RWPE2 (cell line): ENCODE results near the gene CDC42BPA.

ENCODE experiments used
- ATAC-seq: fragments of 200-7000 bp; cut with Tn5 transposase; 3 replicates; pipeline ENCODE4 v1.9.1; 2021; ENCODE audit warnings: low read depth
- DNase-seq: peaks from one replicate; pipeline ENCODE4 v3.0.0-alpha.2; 2020; ENCODE audit warnings: low spot score
- H3K27ac ChIP-seq: fragments of 450-650 bp; 2 replicates; pipeline ENCODE4 v1.5.1; 2017; ENCODE audit warnings: mild to moderate bottlenecking; ENCODE audit not compliant: poor library complexity, severe bottlenecking
- H3K27me3 ChIP-seq: fragments of 250-450 bp; sonication (Bioruptor Pico); 2 replicates; pipeline ENCODE4 v1.5.1; 2021; ENCODE audit warnings: mild to moderate bottlenecking, moderate library complexity; ENCODE audit not compliant: insufficient read depth, poor library complexity, severe bottlenecking
- H3K36me3 ChIP-seq: fragments of 250-450 bp; sonication (Bioruptor Pico); 2 replicates; pipeline ENCODE4 v1.5.1; 2020; ENCODE audit warnings: low read depth, mild to moderate bottlenecking, moderate library complexity
- H3K4me1 ChIP-seq: fragments of 250-450 bp; sonication (Bioruptor Pico); 2 replicates; pipeline ENCODE4 v1.5.1; 2021; ENCODE audit warnings: mild to moderate bottlenecking, moderate library complexity; ENCODE audit not compliant: insufficient read depth, poor library complexity, severe bottlenecking
- H3K4me3 ChIP-seq: fragments of 250-450 bp; sonication (Bioruptor Pico); 2 replicates; pipeline ENCODE4 v1.5.1; 2021; ENCODE audit warnings: mild to moderate bottlenecking, moderate library complexity; ENCODE audit not compliant: severe bottlenecking
- H3K9me3 ChIP-seq: fragments of 250-450 bp; sonication (Bioruptor Pico); 2 replicates; pipeline ENCODE4 v1.5.1; 2021; ENCODE audit warnings: mild to moderate bottlenecking, moderate library complexity; ENCODE audit not compliant: severe bottlenecking
- TF ChIP-seq, protein P1 (sequence below): fragments of 450-650 bp; IDR thresholded peaks from one replicate; pipeline ENCODE4 v1.5.1; 2017; ENCODE audit warnings: mild to moderate bottlenecking, moderate library complexity; ENCODE audit not compliant: poor library complexity, severe bottlenecking

Gene CDC42BPA

DNA sequence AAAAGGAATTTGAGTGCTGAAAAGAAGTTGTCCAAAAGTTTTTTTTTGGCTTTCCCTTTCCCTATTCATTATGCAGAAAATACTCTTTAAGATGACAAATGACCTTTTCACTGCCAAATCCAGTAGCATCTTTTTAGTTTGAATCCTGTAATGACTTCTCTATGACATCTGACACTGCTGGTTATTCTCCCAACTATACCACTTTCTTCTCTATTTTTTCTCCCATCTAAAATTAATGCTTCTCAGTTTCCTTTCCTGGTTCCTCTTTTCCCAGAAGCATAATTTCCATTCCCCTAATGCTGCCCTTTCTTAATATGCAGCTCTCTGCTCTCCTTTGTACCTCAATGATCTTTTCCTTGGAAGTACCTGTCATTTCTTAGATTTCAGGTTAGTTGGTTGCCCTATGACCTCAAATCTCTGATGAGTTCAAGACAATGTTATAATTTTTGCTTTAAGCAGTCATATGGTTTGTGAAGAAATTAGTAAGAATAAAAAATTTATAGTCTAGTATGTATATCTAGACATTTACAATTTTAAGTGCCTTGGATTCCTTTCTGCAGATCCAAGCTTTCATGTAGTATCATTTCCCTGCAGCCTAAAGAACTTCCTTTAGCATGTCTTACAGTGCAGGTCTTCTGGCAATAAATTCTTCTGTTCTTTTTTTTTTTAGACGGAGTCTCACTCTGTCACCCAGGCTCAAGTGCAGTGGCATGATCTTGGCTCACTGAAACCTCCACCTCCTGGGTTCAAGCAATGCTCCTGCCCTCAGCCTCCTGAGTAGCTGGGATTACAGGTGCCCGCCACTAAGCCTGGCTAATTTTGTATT is 150.8 kb downstream of the CDC42BPA start:
- no peak overlapping the region for H3K4me3 ChIP-seq
- H3K27me3 ChIP-seq: no peaks in the 10 kb centered on the region
- no peak for DNase-seq
- no peak overlapping the region for H3K27ac ChIP-seq
- H3K36me3 ChIP-seq: no peaks in the 10 kb centered on the region
- no peak for ATAC-seq
- no peaks in the 10 kb centered on the region for H3K4me1 ChIP-seq
- no peaks in the 10 kb centered on the region for H3K9me3 ChIP-seq
- TF ChIP-seq, protein P1, sequence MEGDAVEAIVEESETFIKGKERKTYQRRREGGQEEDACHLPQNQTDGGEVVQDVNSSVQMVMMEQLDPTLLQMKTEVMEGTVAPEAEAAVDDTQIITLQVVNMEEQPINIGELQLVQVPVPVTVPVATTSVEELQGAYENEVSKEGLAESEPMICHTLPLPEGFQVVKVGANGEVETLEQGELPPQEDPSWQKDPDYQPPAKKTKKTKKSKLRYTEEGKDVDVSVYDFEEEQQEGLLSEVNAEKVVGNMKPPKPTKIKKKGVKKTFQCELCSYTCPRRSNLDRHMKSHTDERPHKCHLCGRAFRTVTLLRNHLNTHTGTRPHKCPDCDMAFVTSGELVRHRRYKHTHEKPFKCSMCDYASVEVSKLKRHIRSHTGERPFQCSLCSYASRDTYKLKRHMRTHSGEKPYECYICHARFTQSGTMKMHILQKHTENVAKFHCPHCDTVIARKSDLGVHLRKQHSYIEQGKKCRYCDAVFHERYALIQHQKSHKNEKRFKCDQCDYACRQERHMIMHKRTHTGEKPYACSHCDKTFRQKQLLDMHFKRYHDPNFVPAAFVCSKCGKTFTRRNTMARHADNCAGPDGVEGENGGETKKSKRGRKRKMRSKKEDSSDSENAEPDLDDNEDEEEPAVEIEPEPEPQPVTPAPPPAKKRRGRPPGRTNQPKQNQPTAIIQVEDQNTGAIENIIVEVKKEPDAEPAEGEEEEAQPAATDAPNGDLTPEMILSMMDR: no peak

DNA sequence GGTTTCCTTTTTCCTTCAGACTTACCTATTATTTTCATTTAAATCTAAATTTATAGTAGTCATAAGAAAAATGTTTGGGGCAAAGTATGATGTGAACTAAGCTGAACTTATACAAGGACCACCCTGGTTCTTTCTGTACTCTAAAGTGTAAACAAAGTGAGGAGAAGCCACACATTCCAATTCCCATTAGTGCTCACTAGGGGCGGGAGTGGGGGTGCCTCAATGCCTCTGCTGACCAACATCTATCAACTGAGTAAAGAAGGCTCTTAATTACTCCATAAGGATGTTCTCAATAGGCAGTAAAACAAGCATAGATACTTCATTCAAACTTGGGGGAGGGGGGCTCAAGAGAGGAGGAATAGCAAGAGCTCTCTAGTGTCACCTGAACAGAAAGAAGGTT is 151.7 kb downstream of the CDC42BPA start:
- no peak for ATAC-seq

DNA sequence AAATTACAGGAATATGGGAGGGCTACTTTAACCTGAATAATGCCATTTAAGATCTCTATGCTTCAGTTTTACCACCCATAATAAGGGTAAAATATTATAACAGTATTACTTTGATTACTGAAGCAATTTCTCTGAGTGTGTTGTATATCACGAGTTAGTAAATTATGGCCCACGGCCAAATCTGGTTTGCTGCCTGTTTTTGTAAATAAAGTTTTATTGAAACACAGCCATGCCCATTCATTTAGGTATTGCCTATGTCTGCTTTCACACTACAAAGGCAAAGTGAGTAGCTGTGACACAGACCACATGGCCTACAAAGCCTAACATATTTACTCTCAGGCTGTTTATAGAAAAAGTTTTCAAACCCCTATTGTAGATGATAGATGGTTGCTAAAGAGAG is 156.8 kb downstream of the CDC42BPA start:
- H3K27me3 ChIP-seq: no peaks in the 10 kb centered on the region
- no peak for ATAC-seq
- TF ChIP-seq, protein P1: no peak
- DNase-seq: no peak
- no peaks in the 10 kb centered on the region for H3K9me3 ChIP-seq
- no peaks in the 10 kb centered on the region for H3K36me3 ChIP-seq
- H3K4me3 ChIP-seq: no peak overlapping the region
- H3K27ac ChIP-seq: no peak overlapping the region
- H3K4me1 ChIP-seq: no peaks in the 10 kb centered on the region

More for the DNA sequence above, 151.7 kb downstream of the CDC42BPA start:
- H3K27me3 ChIP-seq: no peaks in the 10 kb centered on the region
- no peak for DNase-seq
- H3K9me3 ChIP-seq: no peaks in the 10 kb centered on the region
- H3K27ac ChIP-seq: no peak overlapping the region
- TF ChIP-seq, protein P1: no peak
- no peaks in the 10 kb centered on the region for H3K36me3 ChIP-seq
- H3K4me1 ChIP-seq: no peaks in the 10 kb centered on the region
- no peak overlapping the region for H3K4me3 ChIP-seq

DNA sequence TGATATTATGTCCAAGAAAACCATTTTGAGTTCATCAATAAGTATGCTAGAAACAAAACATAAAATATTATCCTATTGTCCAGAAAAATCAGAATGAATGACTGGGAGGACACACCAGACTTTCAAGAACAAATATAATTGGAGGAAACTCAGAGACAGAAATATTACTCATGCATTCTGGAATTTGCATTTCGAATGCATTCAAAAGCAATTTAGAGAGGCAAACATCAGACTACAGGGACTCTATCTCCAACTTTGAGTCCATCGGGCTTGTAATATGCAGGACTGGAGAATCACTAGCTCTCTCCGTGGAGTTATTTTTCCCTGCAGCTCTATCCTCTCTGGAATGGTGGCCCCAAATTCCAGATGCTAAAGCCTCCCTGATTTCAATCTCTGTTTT is 161.8 kb downstream of the CDC42BPA start:
- no peaks in the 10 kb centered on the region for H3K4me1 ChIP-seq
- H3K27ac ChIP-seq: no peak overlapping the region
- H3K36me3 ChIP-seq: no peaks in the 10 kb centered on the region
- TF ChIP-seq, protein P1: no peak
- DNase-seq (no peak), ATAC-seq (no peak)
- no peak overlapping the region for H3K4me3 ChIP-seq
- no peaks in the 10 kb centered on the region for H3K9me3 ChIP-seq
- no peaks in the 10 kb centered on the region for H3K27me3 ChIP-seq

DNA sequence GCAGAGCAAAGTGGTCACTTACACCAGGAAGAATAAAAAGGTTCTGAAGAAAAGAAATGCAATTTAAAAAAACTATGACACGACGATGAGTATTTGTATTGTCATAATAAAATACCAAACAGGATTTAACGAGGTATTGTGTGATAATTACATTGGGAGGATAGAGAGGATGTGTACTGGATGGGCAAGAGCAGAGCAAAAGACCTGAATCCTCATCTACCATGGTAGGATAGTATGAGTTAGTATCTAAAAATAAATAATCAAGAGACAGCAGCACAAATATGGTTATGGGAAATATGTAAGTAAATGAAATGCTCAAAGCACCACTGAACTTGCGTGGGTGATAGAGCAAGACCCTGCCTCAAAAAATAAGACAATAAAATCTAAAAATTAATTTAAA is 162.6 kb downstream of the CDC42BPA start:
- ATAC-seq: no peak
- H3K27me3 ChIP-seq: no peaks in the 10 kb centered on the region

More for the DNA sequence above, 162.6 kb downstream of the CDC42BPA start:
- no peak overlapping the region for H3K4me3 ChIP-seq
- H3K36me3 ChIP-seq: no peaks in the 10 kb centered on the region
- H3K4me1 ChIP-seq: no peaks in the 10 kb centered on the region
- TF ChIP-seq, protein P1: no peak
- no peak overlapping the region for H3K27ac ChIP-seq
- no peak for DNase-seq
- no peaks in the 10 kb centered on the region for H3K9me3 ChIP-seq
